HCT116 (cell line): ENCODE data around the gene BSND. TPM values are rescaled to one million over a fixed set of nuclear protein-coding genes. Genes with fewer than 3 reads are reported as not detected.

Source experiments
- ATAC-seq: fragments of 200-7000 bp; cut with Tn5 transposase; 2 replicates; pipeline ENCODE4 v1.9.1; 2020; ENCODE audit warnings: mild to moderate bottlenecking, moderate library complexity
- BruUV-seq: library from RNA; stranded (reverse); fragments of 400-500 nt; replicated peaks from 2 replicates; lab custom pipeline; 2021; lab: Mats Ljungman, UMichigan
- CTCF ChIA-PET: fragments of 300-600 bp; sonication (Branson Sonifier 250); formaldehyde crosslinking; loops from one replicate; lab custom pipeline; 2021; ENCODE audit warnings: antibody characterized with exemption; lab: Charles Lee
- POLR2A ChIA-PET: fragments of 300-600, 350-600 bp; sonication (Branson Sonifier 250); formaldehyde crosslinking; loops from one replicate; lab custom pipeline; 2021; ENCODE audit warnings: antibody characterized with exemption; lab: Charles Lee
- RAD21 ChIA-PET, 2 experiments: fragments of 300-600 bp; sonication (Branson Sonifier 250); formaldehyde crosslinking; loops; one replicate each; lab custom pipeline; 2023; ENCODE audit warnings: low total read pairs in 2 of 2; ENCODE audit not compliant: uncharacterized antibody in 2 of 2, unreplicated experiment in 2 of 2, low non-redundant PET in 1 of 2; lab: Charles Lee
- DNase-seq: peaks from one replicate; pipeline ENCODE4 v3.0.0-alpha.2; 2010; ENCODE audit warnings: low read depth, low spot score
- H2AFZ ChIP-seq: fragments of 200-600 bp; shearing (Covaris generic), sonication (generic); 2 replicates; pipeline ENCODE4 v1.6.1; 2017; ENCODE audit warnings: low read depth, mixed run types, mixed read lengths, antibody characterized with exemption, low read length; ENCODE audit not compliant: poor library complexity, severe bottlenecking
- H3K27ac ChIP-seq: 2 replicates; pipeline ENCODE4 v1.5.1; 2012; ENCODE audit warnings: low read depth, low read length
- H3K27me3 ChIP-seq: fragments of 200-600 bp; sonication (generic); 2 replicates; pipeline ENCODE4 v1.6.1; 2016; ENCODE audit warnings: mixed run types, low read length, mixed read lengths; ENCODE audit not compliant: insufficient read depth
- H3K36me3 ChIP-seq, 2 experiments: fragments of 200-500 bp in 1 of 2; fragments of 200-600 bp in 1 of 2; sonication (Bioruptor generic) in 1 of 2; sonication (generic) in 1 of 2; 2 replicates each; pipeline versions ENCODE4 v1.5.1 to v1.6.1; 2014 to 2016; ENCODE audit warnings: low read length in 2 of 2, inconsistent platforms in 1 of 2, mixed read lengths in 1 of 2, mixed run types in 1 of 2; ENCODE audit not compliant: insufficient read depth in 2 of 2, control insufficient read depth in 1 of 2
- H3K4me1 ChIP-seq, 2 experiments: fragments of 200-600 bp in 1 of 2; sonication (generic) in 1 of 2; 2 replicates each; pipeline versions ENCODE4 v1.5.1 to v1.6.1; 2012 to 2017; ENCODE audit warnings: low read length in 2 of 2, inconsistent platforms in 1 of 2, mild to moderate bottlenecking in 1 of 2, mixed read lengths in 1 of 2, mixed run types in 1 of 2, moderate library complexity in 1 of 2; ENCODE audit not compliant: insufficient read depth in 2 of 2, control insufficient read depth in 1 of 2
- H3K4me2 ChIP-seq: fragments of 200-600 bp; sonication (generic); 2 replicates; pipeline ENCODE4 v1.6.1; 2017; ENCODE audit warnings: mixed run types, low read length, mixed read lengths
- H3K4me3 ChIP-seq, 2 experiments: fragments of 200-600 bp in 1 of 2; sonication (generic) in 1 of 2; replicated peaks in 1 of 2; 2 replicates each; pipeline ENCODE4 v1.5.1; 2011 to 2016; ENCODE audit warnings: low read length in 2 of 2, control low read depth in 1 of 2, low read depth in 1 of 2, mild to moderate bottlenecking in 1 of 2, mixed read lengths in 1 of 2, mixed run types in 1 of 2
- H3K79me2 ChIP-seq: fragments of 200-600 bp; sonication (generic); 2 replicates; pipeline ENCODE4 v1.6.1; 2017; ENCODE audit warnings: mild to moderate bottlenecking, mixed run types, low read length, moderate library complexity, mixed read lengths; ENCODE audit not compliant: insufficient read depth
- H3K9ac ChIP-seq: fragments of 200-600 bp; sonication (generic); 2 replicates; pipeline ENCODE4 v1.6.1; 2016; ENCODE audit warnings: low read length, mixed read lengths
- H3K9me2 ChIP-seq: fragments of 200-600 bp; sonication (generic), shearing (Covaris generic); 2 replicates; pipeline ENCODE4 v1.6.1; 2017; ENCODE audit warnings: mixed run types, mild to moderate bottlenecking, moderate library complexity; ENCODE audit not compliant: insufficient read depth
- H3K9me3 ChIP-seq, 2 experiments: fragments of 200-500 bp in 1 of 2; fragments of 200-600 bp in 1 of 2; sonication (Bioruptor generic) in 1 of 2; sonication (generic) in 1 of 2; 2 replicates each; pipeline ENCODE4 v1.6.1; 2014 to 2017; ENCODE audit warnings: low read length in 2 of 2, mixed read lengths in 2 of 2, inconsistent platforms in 1 of 2, low read depth in 1 of 2, mild to moderate bottlenecking in 1 of 2, mixed run types in 1 of 2, moderate library complexity in 1 of 2; ENCODE audit not compliant: control insufficient read depth in 1 of 2, insufficient read depth in 1 of 2
- H4K20me1 ChIP-seq: fragments of 200-600 bp; sonication (generic), shearing (Covaris generic); 2 replicates; pipeline ENCODE4 v1.6.1; 2017; ENCODE audit warnings: mixed run types, mild to moderate bottlenecking, moderate library complexity; ENCODE audit not compliant: insufficient read depth
- CEBPB ChIP-seq: IDR thresholded peaks from 2 replicates; pipeline ENCODE4 v1.6.1; 2012; ENCODE audit warnings: low read depth
- EGR1 ChIP-seq: IDR thresholded peaks from 2 replicates; pipeline ENCODE4 v1.6.1; 2012; ENCODE audit warnings: low read depth
- ELF1 ChIP-seq: IDR thresholded peaks from 2 replicates; pipeline ENCODE4 v1.6.1; 2012; ENCODE audit warnings: low read depth, borderline replicate concordance
- EZH2 ChIP-seq: fragments of 200-600 bp; sonication (generic); IDR thresholded peaks from 2 replicates; pipeline ENCODE4 v1.6.1; 2017; ENCODE audit warnings: antibody characterized with exemption, mixed run types
- EZH2phosphoT487 ChIP-seq: fragments of 200-600 bp; IDR thresholded peaks from 2 replicates; pipeline ENCODE4 v1.6.1; 2018; ENCODE audit warnings: antibody characterized with exemption, borderline replicate concordance
- FOSL1 ChIP-seq: IDR thresholded peaks from 2 replicates; pipeline ENCODE4 v1.6.1; 2012; ENCODE audit warnings: low read depth
- JUND ChIP-seq: IDR thresholded peaks from 2 replicates; pipeline ENCODE4 v1.6.1; 2012
- MAX ChIP-seq: IDR thresholded peaks from 2 replicates; pipeline ENCODE4 v1.6.1; 2012
- POLR2AphosphoS5 ChIP-seq: IDR thresholded peaks from 2 replicates; pipeline ENCODE4 v1.6.1; 2011; ENCODE audit warnings: mild to moderate bottlenecking, low read depth, low read length, moderate library complexity
- REST ChIP-seq: IDR thresholded peaks from 2 replicates; pipeline ENCODE4 v1.6.1; 2012; ENCODE audit warnings: low read depth
- SIN3A ChIP-seq: IDR thresholded peaks from 2 replicates; pipeline ENCODE4 v1.6.1; 2012; ENCODE audit warnings: low read depth
- SP1 ChIP-seq: IDR thresholded peaks from 2 replicates; pipeline ENCODE4 v1.6.1; 2012; ENCODE audit warnings: low read depth
- SRF ChIP-seq: IDR thresholded peaks from 2 replicates; pipeline ENCODE4 v1.6.1; 2012; ENCODE audit warnings: low read depth
- TCF7L2 ChIP-seq: IDR thresholded peaks from 2 replicates; pipeline ENCODE4 v1.7.0; 2011; ENCODE audit warnings: borderline replicate concordance, inconsistent platforms; ENCODE audit not compliant: insufficient read depth, insufficient read length; ENCODE audit errors: extremely low read depth
- ZBTB33 ChIP-seq: IDR thresholded peaks from 2 replicates; pipeline ENCODE4 v1.6.1; 2011; ENCODE audit warnings: mild to moderate bottlenecking, low read length, moderate library complexity; ENCODE audit not compliant: insufficient replicate concordance; ENCODE audit errors: extremely low read depth
- ZNF274 ChIP-seq: fragments of 200-500 bp; sonication (Bioruptor generic); IDR thresholded peaks from 2 replicates; pipeline ENCODE4 v1.6.1; 2014; ENCODE audit warnings: mild to moderate bottlenecking, low read depth, low read length, inconsistent platforms
- intact Hi-C: fragments of 100-400 bp; cut with micrococcal nuclease; formaldehyde crosslinking; loops from 2 replicates; pipeline ENCODE4 v1.10.0; 2022
- total RNA-seq: library from RNA; stranded (reverse); gene quantifications from one replicate; pipeline ENCODE4 v1.2.1, GENCODE V29; 2021; ENCODE audit not compliant: unreplicated experiment
- TF ChIP-seq, protein P1 (sequence below): IDR thresholded peaks from 2 replicates; pipeline ENCODE4 v1.6.1; 2012

The BSND gene
- total RNA-seq, 1 experiment from 2014 or later, result not detected

DNA sequence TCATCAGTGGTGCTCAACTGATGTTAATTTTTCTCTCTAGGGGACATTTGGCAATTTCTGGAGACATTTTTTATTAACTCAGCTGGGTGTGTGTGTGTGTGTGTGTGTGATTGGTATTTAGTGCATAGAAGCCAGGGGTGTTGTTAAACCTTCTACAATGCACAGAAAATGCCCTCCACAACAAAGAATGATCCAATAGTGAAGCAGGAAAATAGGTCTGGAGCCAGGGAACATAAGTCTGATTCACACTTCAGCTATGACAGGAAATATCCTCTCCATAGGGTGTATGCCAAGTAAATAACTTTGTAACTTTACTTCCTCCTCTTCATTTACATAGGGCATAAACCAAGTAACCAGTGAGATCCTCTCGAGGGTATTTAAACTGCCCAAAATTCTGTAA is 43.4 kb upstream of the BSND start:
- ChIA-PET POLR2A (no interaction called here), RAD21 (no interaction called here)
- DNase-seq, result no peak
- H3K36me3 ChIP-seq, result no peaks in the 10 kb centered on the region
- H3K4me2 ChIP-seq, result peak overlapping the region; percentile 40
- H3K9ac ChIP-seq, result no peak overlapping the region
- no peaks in the 10 kb centered on the region for H4K20me1 ChIP-seq
- H3K27ac ChIP-seq, result no peak overlapping the region
- peak overlapping the region; percentile 19 for H2AFZ ChIP-seq
- no peaks in the 10 kb centered on the region for H3K9me2 ChIP-seq
- TF ChIP-seq, protein P1, sequence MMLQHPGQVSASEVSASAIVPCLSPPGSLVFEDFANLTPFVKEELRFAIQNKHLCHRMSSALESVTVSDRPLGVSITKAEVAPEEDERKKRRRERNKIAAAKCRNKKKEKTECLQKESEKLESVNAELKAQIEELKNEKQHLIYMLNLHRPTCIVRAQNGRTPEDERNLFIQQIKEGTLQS, result no peak
- TF ChIP-seq SP1 (peak; percentile 13; the same call in 1 of the 2 replicates), FOSL1 (no peak; the same call in 1 of the 2 replicates), ELF1 (no peak), REST (no peak), CEBPB (no peak), JUND (peak; percentile 37; the same call in 1 of the 2 replicates), SRF (no peak), SIN3A (no peak), ZNF274 (no peak), ZBTB33 (no peak), EZH2phosphoT487 (no peak), EZH2 (no peak), POLR2AphosphoS5 (no peak), EGR1 (no peak), MAX (no peak), TCF7L2 (no peak)
- TF ChIP-seq, all 23 proteins: peak for 2
- Histone ChIP-seq H3K4me3 (no peak overlapping the region), H3K79me2 (no peaks in the 10 kb centered on the region), H3K4me1 (peaks cover 6 to 29% of the 10 kb centered on the region in 2 experiments), H3K9me3 (peaks cover 4 to 5% of the 10 kb centered on the region in 2 experiments; a peak in 2 of 4 replicates), H3K27me3 (no peaks in the 10 kb centered on the region)
- intact Hi-C loops, result no loop called here
- CTCF ChIA-PET, result interaction anchor here (0.6 to 0.8 kb wide), 2 partner anchors 10 to 67 kb away, joined by 3 read pairs; no protein-coding TSS in a partner anchor
- ATAC-seq, result no peak
- no TSS peak for BruUV-seq
